ENCODE data around the gene POP4.
"Not testable (repeated sequence)": the region's sequence is repeated elsewhere in the genome, so short reads cannot be mapped to it uniquely, and the experiment has no call there.

The POP4 gene

GRCh38 chr19:29610574-29611271 is 4.6 kb downstream of the POP4 start:
- peak; percentile 69 to 78 for DNase-seq (ENCODE audit: low read depth in 2 of 2)

GRCh38 chr19:29612121-29612520 is 6.0 kb downstream of the POP4 start:
- no peak for DNase-seq (ENCODE audit: low read depth in 2 of 2)

- no peak for DNase-seq (ENCODE audit: low read depth in 2 of 2)
These were observed 6.9 kb downstream of the POP4 start for GRCh38 chr19:29612801-29613595.

GRCh38 chr19:29614046-29614445 is 8.0 kb downstream of the POP4 start:
- DNase-seq (ENCODE audit: low read depth in 2 of 2): no peak

- DNase-seq (ENCODE audit: low read depth in 2 of 2): no peak
These were observed 8.7 kb downstream of the POP4 start for GRCh38 chr19:29614780-29615179.

- DNase-seq (ENCODE audit: low read depth in 2 of 2): no peak
These were observed 9.9 kb downstream of the POP4 start for GRCh38 chr19:29615891-29616425.

- DNase-seq (ENCODE audit: low read depth in 2 of 2): no peak
These were observed 10.5 kb downstream of the POP4 start for GRCh38 chr19:29616541-29616940.

GRCh38 chr19:29617366-29618266 is 11.5 kb downstream of the POP4 start:
- DNase-seq (ENCODE audit: low read depth in 2 of 2): no peak

- no peak for DNase-seq (ENCODE audit: low read depth in 2 of 2)
These were observed 12.4 kb downstream of the POP4 start for GRCh38 chr19:29618434-29618833.

- no peak for DNase-seq (ENCODE audit: low read depth in 2 of 2)
These were observed 12.8 kb downstream of the POP4 start for GRCh38 chr19:29618871-29619270.

GRCh38 chr19:29620931-29621351 is 14.9 kb downstream of the POP4 start:
- peak in 1 of 2 donors; percentile 49 for DNase-seq (ENCODE audit: low read depth in 2 of 2)

- peak in 1 of 2 donors; percentile 30 for DNase-seq (ENCODE audit: low read depth in 2 of 2)
These were observed 16.3 kb downstream of the POP4 start for GRCh38 chr19:29622166-29623070.

- peak in 1 of 2 donors; percentile 19 for DNase-seq (ENCODE audit: low read depth in 2 of 2)
These were observed 17.8 kb downstream of the POP4 start for GRCh38 chr19:29623726-29624488.

GRCh38 chr19:29624489-29625185 is 18.6 kb downstream of the POP4 start:
- no peak for DNase-seq (ENCODE audit: low read depth in 2 of 2)

- DNase-seq (ENCODE audit: low read depth in 2 of 2): no peak
These were observed 19.1 kb downstream of the POP4 start for GRCh38 chr19:29625186-29625651.

GRCh38 chr19:29626386-29626785 is 20.3 kb downstream of the POP4 start:
- no peak for DNase-seq (ENCODE audit: low read depth in 2 of 2)

GRCh38 chr19:29626832-29627231 is 20.7 kb downstream of the POP4 start:
- not testable (repeated sequence) for DNase-seq (ENCODE audit: low read depth in 2 of 2)

GRCh38 chr19:29628661-29629385 is 22.7 kb downstream of the POP4 start:
- DNase-seq (ENCODE audit: low read depth in 2 of 2): no peak

Data from stimulated activated CD8-positive, alpha-beta memory T cell treated with anti-CD3 and anti-CD28 coated beads, Interleukin-7, amount 100 ng/mL, for 4 hours (primary cell).